GM18907 (cell line): Measurements from ENCODE around the gene RSAD1.

Source experiments
- ATAC-seq: cut with Tn5 transposase; IDR thresholded peaks from one replicate; pipeline ENCODE4 v1.9.1; 2021; ENCODE audit warnings: mild to moderate bottlenecking, moderate library complexity; ENCODE audit not compliant: unreplicated experiment

The RSAD1 gene

DNA sequence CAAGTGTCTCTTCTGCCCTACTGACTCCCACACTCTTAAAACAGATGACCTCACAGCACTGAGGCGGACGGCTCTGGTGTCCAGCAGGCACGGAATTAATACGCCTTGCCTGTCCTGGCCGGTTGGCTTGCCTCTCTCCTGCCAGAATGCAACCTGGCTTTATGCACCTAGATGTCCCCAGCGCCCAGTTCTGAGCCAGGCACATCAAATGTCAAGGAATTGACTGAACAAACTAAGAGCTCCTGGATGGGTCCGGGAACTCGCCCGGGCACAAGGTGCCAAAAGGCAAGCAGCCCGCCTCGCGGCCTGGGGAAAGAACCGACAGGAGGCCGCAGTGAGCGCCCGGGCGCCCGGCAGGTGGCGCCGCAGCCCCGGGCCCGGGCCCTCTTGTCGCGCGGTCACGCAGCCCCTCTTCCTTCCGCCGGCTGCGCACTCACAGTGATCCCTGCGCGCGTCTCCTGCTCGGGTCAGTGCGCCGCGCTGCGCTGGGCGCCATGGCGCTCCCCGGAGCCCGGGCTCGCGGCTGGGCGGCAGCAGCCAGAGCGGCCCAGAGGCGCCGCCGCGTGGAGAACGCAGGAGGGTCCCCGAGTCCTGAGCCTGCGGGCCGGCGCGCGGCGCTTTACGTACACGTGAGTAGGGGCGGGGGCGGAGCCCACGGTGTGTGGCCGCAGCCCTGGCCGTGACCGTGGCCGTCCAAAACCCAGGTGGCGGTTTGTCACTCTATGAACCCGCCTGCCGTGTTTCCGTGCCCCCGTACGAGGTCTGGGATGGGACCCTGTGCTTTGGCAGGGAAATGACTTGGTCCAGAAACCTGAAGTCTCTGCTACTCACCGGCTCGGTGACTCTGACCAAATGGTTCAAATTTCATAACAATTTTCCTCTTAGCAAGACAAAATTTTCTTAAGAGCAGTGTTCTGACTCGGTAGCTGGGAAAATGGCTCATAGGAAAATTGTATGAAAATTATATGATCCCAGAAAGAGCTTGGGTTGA is at the start of gene RSAD1:
Gene RSAD1 (plus strand): TSS at position 470 of the 991 bp plus-strand sequence. CDS start 25 bp downstream, at position 495.
- ATAC-seq, result peak; percentile 87

DNA sequence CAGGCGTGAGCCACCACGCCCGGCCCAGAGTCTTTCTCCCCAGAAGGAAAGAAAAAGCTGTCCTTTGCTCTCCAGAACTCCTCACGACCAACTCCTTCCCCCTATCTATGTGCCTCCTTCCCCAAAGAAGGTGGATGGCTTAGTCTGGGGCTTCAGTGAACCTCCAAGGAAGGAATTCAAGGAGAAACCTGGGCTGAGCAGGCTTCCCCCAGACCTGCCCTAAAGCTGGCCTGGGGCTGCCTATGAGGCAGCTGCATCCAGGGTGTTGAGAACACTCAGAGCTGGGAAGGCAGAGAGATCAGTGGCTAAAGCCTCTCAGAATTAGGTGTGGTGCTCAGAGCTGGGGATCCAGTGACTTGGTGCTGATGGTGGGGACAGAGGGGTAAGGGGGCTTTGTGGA is 48.9 kb upstream of the RSAD1 start:
- no peak for ATAC-seq

DNA sequence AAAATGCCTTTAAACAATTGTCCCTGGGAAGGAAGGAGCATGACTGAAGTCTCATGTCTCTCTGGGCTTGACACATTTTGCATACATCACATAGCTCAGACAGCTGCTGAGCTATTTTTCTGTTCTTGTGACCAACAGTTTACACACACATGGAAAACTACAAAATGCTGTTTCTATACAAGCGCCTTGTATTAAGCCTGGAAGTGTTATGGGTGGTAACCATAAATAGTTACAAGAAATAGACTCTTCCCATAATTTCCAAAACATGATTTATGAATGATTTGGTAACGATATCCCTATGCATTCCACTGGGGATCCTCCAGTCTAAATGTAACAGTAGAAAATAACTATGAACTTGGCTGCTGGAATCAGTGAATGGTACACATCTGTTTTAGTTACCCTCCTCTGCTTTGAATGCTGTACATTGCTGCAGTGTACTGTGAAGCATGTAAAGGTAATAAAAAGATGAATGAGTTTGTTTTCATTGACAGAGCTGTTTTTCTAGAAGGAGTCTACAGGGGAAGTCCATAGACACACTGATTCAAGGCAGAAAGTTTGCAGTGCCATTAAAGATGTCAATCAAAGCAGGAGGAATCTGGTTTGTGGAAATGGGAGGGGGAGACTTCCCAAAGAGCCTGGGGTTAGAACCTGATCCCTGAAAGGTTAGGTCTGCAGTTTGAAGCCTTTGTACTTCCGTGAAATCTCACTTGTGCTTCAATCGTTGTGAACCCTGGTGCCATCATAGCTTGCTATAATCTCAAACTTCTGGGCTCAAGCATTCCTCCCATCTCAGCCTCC is 47.6 kb upstream of the RSAD1 start:
- no peak for ATAC-seq

DNA sequence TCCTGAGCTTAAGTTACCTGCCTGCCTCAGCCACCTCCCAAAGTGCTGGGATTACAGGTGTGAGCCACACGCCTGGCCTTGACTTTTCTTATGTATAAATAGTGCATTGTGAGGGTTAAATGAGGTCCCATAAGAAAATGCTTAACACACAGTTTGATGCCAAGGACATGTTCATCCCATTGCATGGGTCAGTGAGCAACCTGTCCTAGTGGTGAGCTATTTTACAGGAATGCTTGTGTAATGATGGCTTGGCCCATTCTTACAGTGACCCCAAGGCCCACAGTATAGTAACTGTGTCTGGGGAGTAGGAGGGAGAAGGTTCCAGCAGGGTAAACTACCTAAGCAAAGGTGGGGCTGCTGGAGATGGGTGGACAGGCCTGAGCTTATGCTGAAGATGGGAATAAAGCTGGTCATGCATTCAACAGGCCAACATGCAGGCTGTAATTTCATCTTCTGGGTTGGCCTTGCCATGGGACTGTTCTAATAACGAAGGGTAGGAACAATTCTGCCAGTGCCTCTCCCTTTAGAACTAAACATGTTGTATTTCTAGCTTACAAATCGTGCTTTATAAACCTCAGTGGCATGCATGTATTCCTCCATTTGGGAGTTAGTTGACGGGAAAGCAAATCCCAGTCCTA is 46.4 kb upstream of the RSAD1 start:
- ATAC-seq, result no peak

DNA sequence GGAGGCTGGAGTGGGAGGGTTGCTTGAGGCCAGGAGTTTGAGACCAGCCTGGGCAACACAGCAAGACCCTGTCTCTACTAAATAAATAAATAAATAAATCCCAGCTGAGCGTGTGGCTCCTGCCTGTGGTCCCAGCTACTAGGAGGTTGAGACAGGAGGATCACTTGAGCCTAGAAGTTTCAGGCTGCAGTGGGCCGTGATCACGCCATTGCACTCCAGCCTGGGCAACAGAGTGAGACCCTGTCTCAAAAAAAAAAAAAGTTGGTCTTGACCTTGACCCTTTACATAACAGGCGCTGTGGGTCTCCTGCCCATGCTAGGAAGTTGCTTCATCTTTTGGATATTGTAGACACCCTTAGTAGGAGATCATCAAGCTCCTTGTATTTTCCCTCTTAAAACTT is 41.3 kb upstream of the RSAD1 start:
- no peak for ATAC-seq

GRCh38 chr17:50439008-50439407 is 39.7 kb upstream of the RSAD1 start:
- ATAC-seq, result no peak

- ATAC-seq, result no peak
These were observed 38.4 kb upstream of the RSAD1 start for GRCh38 chr17:50440172-50440837.

DNA sequence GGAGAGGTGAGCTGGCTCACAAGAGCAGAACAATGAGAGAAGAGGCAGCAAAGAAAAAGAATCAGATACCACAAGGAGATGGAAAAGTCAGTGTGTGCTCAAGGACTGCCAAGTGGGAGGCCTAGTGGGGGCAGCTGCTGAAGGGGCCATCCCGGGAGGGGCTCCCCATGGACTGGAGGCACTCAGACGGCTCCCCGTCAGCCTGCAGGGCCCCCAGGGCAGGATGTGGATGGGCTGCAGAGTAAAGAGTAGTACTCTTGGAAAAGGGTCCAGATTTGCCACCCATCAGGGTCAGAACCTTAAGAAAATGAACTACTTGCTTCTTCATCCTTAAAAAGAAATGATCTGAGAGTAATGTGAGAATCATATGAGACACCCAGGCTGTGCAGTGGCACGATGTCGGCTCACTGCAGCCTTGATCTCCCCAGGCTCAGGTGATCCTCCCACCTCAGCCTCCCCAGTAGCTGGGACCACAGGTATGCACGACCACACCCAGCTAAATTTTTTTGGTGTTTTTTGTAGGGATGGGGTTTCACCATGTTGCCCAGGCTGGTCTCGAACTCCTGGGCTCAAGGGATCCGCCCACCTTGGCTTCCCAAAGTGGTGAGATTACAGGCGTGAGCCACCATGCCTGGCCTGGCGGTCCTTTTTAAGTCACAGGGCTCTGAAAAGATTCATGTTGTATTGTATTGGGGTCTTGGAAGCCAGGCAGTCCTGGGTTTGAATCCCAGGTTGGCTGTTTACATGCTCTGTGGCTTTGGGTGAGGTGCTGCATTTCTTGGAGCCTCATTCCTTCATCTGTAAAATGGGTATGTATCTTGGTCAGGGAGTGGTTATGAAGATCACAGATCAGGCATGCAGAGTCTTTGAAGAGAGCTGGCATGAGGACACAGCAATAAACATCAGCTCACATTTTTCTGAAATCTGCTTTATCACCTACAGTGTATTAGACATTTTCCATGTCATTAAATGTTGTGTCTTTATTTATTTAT is 37.5 kb upstream of the RSAD1 start:
- ATAC-seq, result no peak

- ATAC-seq, result no peak
These were observed 35.1 kb upstream of the RSAD1 start for GRCh38 chr17:50443505-50443974.

GRCh38 chr17:50444841-50445715 is 33.6 kb upstream of the RSAD1 start:
- no peak for ATAC-seq

DNA sequence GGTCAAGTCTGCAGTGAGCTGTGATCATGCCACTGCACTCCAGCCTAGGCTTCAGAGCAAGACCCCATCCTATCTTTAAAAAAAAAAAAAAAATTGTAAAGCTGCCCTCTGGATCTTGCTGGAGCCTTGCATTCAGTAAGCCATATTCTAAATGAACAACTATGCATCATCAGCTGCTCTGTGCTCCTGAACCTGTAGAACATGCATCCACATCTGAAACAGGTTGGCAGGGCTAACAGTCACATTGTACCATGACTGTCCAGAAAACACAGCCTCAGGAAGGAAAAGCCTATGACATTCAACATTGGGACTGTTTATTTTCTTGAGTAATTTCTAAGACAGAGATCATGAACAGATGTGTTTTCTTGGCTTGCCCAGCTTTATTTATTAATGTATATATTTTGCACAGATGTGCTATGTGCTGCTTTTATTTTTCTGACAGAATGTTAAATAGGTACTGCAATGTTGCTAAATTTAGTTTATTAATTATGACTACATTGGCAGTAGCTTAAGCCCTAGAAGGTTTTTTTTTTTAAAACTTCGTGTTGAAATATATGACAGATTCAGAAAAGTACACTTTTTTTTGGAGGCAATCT is 32.8 kb upstream of the RSAD1 start:
- no peak for ATAC-seq

GRCh38 chr17:50447870-50448595 is 30.6 kb upstream of the RSAD1 start:
- ATAC-seq, result no peak

DNA sequence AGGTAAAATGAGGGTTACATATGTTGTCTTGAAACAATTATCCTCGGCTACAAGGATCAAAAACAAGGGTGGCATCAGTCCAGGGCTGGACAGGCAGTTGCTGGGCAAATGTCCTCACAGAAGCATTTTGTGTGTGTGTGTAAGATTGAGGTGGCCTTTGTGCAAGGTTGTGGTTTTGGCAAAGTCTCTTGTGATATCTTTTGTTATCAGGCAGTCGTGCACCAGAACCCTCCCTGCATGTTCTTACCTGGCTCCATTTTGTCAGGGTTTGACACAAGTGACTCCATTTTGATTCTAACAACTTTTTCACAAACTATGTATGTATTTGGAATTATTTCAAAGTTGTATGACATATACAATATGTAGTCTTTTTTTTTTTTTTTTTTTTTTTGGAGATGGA is 30.0 kb upstream of the RSAD1 start:
- no peak for ATAC-seq

GRCh38 chr17:50451943-50452629 is 26.6 kb upstream of the RSAD1 start:
- peak; percentile 15 for ATAC-seq

GRCh38 chr17:50452630-50453300 is 25.9 kb upstream of the RSAD1 start:
- ATAC-seq, result peak; percentile 54

GRCh38 chr17:50453901-50454300 is 24.8 kb upstream of the RSAD1 start:
- ATAC-seq, result no peak
